Endodermal cell (in vitro differentiated cells): Measurements from ENCODE around the gene GRID1. TPM values are rescaled to one million over a fixed set of nuclear protein-coding genes. Genes with fewer than 3 reads are reported as not detected.

ENCODE experiments used
- DNase-seq: peaks from one replicate; pipeline ENCODE4 v3.0.0-alpha.2; 2017
- H3K27ac ChIP-seq: 2 replicates; pipeline ENCODE4 v1.5.1; 2013; ENCODE audit warnings: mild to moderate bottlenecking, low read depth, low read length, moderate library complexity
- H3K27me3 ChIP-seq: 2 replicates; pipeline ENCODE4 v1.6.1; 2013; ENCODE audit warnings: mild to moderate bottlenecking, low read length, moderate library complexity; ENCODE audit not compliant: insufficient read depth, control insufficient read depth, poor library complexity, severe bottlenecking
- H3K36me3 ChIP-seq: 2 replicates; pipeline ENCODE4 v1.7.0; 2013; ENCODE audit warnings: mild to moderate bottlenecking, low read length, moderate library complexity; ENCODE audit not compliant: control insufficient read depth, insufficient read depth
- H3K4me1 ChIP-seq: one replicate; pipeline ENCODE4 v1.7.0; 2013; ENCODE audit warnings: low read length; ENCODE audit not compliant: control insufficient read depth, insufficient read depth
- H3K4me3 ChIP-seq: 2 replicates; pipeline ENCODE4 v1.5.1; 2013; ENCODE audit warnings: mild to moderate bottlenecking, low read length, moderate library complexity
- H3K9ac ChIP-seq: 2 replicates; pipeline ENCODE4 v1.6.1; 2013; ENCODE audit warnings: mild to moderate bottlenecking, low read length, moderate library complexity; ENCODE audit not compliant: poor library complexity, severe bottlenecking; ENCODE audit errors: extremely low read depth
- H3K9me3 ChIP-seq: 2 replicates; pipeline ENCODE4 v1.6.1; 2013; ENCODE audit warnings: mild to moderate bottlenecking, low read length, moderate library complexity; ENCODE audit not compliant: control insufficient read depth
- H3K27ac Mint-ChIP-seq: 2 replicates; pipeline ENCODE4 v1.8.0; 2020; ENCODE audit warnings: mixed read lengths
- H3K27me3 Mint-ChIP-seq: 2 replicates; pipeline ENCODE4 v1.8.0; 2021; ENCODE audit warnings: mild to moderate bottlenecking, mixed read lengths; ENCODE audit not compliant: insufficient read depth
- H3K36me3 Mint-ChIP-seq: 2 replicates; pipeline ENCODE4 v1.8.0; 2020; ENCODE audit warnings: low read depth, mixed read lengths
- H3K4me1 Mint-ChIP-seq: 2 replicates; pipeline ENCODE4 v1.8.0; 2020; ENCODE audit warnings: mixed read lengths
- H3K4me3 Mint-ChIP-seq: 2 replicates; pipeline ENCODE4 v1.8.0; 2020; ENCODE audit warnings: mild to moderate bottlenecking, moderate library complexity, mixed read lengths
- H3K9me3 Mint-ChIP-seq: 2 replicates; pipeline ENCODE4 v1.8.0; 2020; ENCODE audit warnings: mild to moderate bottlenecking, mixed read lengths
- CTCF ChIP-seq: fragments of 200-600 bp; sonication (generic); conservative IDR thresholded peaks from 2 replicates; pipeline ENCODE4 v1.5.0; 2021; ENCODE audit warnings: antibody characterized with exemption, mild to moderate bottlenecking
- WGBS, 2 experiments: methylation state at CpG; one replicate each; pipeline versions ENCODE4 v1.1.5 to v1.1.7; 2013; ENCODE audit warnings: missing lambda C conversion rate in 2 of 2, mixed read lengths in 1 of 2; ENCODE audit not compliant: insufficient coverage in 1 of 2, insufficient read length in 1 of 2; 5-methylcytosine and 5-hydroxymethylcytosine counted together
- total RNA-seq, 2 donors: library from RNA; stranded (reverse); fragmentation: NEBNext Ultra II Directional in 1 of 2; extraction: Animal tissue kit (Norgen Biotek cat#: 25700) in 1 of 2; gene quantifications; 2 replicates in 1 of 2; 3 replicates in 1 of 2; pipeline ENCODE4 v1.2.1, GENCODE V29; 2021

Gene GRID1
- total RNA-seq, 2 donors from 2014 or later: 0.13 to 0.53 TPM

- Histone ChIP-seq H3K9ac (no peak overlapping the region), H3K4me3 (no peak overlapping the region), H3K4me1 (no peaks in the 10 kb centered on the region), H3K36me3 (no peaks in the 10 kb centered on the region), H3K9me3 (no peaks in the 10 kb centered on the region), H3K27ac (no peak overlapping the region), H3K27me3 (no peaks in the 10 kb centered on the region)
- H3K36me3 Mint-ChIP-seq: no peaks in the 10 kb centered on the region
- H3K4me3 Mint-ChIP-seq: no peak overlapping the region
- peaks cover 15% of the 10 kb centered on the region for H3K27me3 Mint-ChIP-seq
- H3K4me1 Mint-ChIP-seq: no peaks in the 10 kb centered on the region
- 92 to 100% methylated on average over 2 to 3 of the region's 3 CpGs for WGBS, 2 experiments
- H3K27ac Mint-ChIP-seq: no peak overlapping the region
- peaks cover 4% of the 10 kb centered on the region for H3K9me3 Mint-ChIP-seq
- no peak for TF ChIP-seq CTCF
- no peak for DNase-seq
Measured at GRCh38 chr10:86059892-86060291, 306.7 kb downstream of the GRID1 start.

GRCh38 chr10:86058964-86059363 lies 307.6 kb downstream of the GRID1 start:
- Histone ChIP-seq H3K4me3 (no peak overlapping the region), H3K9ac (no peak overlapping the region), H3K36me3 (no peaks in the 10 kb centered on the region), H3K27ac (no peak overlapping the region), H3K27me3 (no peaks in the 10 kb centered on the region), H3K4me1 (no peaks in the 10 kb centered on the region), H3K9me3 (no peaks in the 10 kb centered on the region)
- H3K27ac Mint-ChIP-seq: no peak overlapping the region
- no peak for DNase-seq
- H3K27me3 Mint-ChIP-seq: peaks cover 15% of the 10 kb centered on the region
- TF ChIP-seq CTCF: no peak
- no peaks in the 10 kb centered on the region for H3K4me1 Mint-ChIP-seq
- no peak overlapping the region for H3K4me3 Mint-ChIP-seq
- H3K36me3 Mint-ChIP-seq: no peaks in the 10 kb centered on the region
- WGBS, 2 experiments: 83 to 84% methylated on average over 5 of the region's 5 CpGs
- peaks cover 6% of the 10 kb centered on the region for H3K9me3 Mint-ChIP-seq

- Histone ChIP-seq H3K36me3 (no peaks in the 10 kb centered on the region), H3K27me3 (no peaks in the 10 kb centered on the region), H3K27ac (no peak overlapping the region), H3K4me1 (no peaks in the 10 kb centered on the region), H3K9me3 (no peaks in the 10 kb centered on the region), H3K4me3 (no peak overlapping the region), H3K9ac (no peak overlapping the region)
- no peak for TF ChIP-seq CTCF
- Mint-ChIP-seq H3K9me3 (peaks cover 6% of the 10 kb centered on the region), H3K27me3 (peaks cover 15% of the 10 kb centered on the region), H3K4me3 (no peak overlapping the region), H3K36me3 (no peaks in the 10 kb centered on the region), H3K27ac (no peak overlapping the region), H3K4me1 (no peaks in the 10 kb centered on the region)
- DNase-seq: no peak
- WGBS, 2 experiments: 97 to 100% methylated on average over 4 to 5 of the region's 5 CpGs
Measured at GRCh38 chr10:86057708-86058107, 308.9 kb downstream of the GRID1 start.
